Peyer's patch (tissue), 4 donors: ENCODE data around the gene RAB6A.

Source experiments
- POLR2A ChIP-seq, 2 donors: fragments of 450-650 bp; IDR thresholded peaks; one replicate each; pipeline ENCODE4 v1.5.1; 2017; ENCODE audit warnings: antibody characterized with exemption in 2 of 2, mild to moderate bottlenecking in 2 of 2, moderate library complexity in 2 of 2
- TF ChIP-seq, protein P1 (sequence below), 6 experiments: fragments of 450-650 bp in 4 of 6; fragments of 200-600 bp in 2 of 6; sonication (generic) in 1 of 6; IDR thresholded peaks; one replicate each; pipeline ENCODE4 v1.5.1; 2017 to 2019; ENCODE audit warnings: antibody characterized with exemption in 6 of 6, mild to moderate bottlenecking in 3 of 6, moderate library complexity in 1 of 6

DNA sequence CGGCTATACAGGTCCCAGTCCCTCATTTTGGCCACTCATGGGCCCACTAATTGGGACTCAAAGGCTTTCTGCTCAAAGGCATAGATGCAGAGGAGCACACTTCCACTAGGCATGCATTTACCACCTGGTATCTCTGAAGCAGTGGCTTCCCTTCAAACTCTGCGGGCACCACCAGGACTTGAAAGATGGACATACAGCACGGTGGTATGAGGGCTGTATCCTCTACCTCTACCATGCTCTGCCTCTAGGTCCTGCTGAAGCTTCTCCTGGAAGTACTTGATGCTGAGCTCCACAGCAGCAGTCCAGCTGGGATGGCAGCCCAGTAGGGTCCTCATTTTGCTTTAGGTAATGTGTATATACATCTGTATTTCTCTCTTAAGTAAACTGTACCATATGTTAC, 49.9 kb downstream of the RAB6A start:
- TF ChIP-seq, protein P1, sequence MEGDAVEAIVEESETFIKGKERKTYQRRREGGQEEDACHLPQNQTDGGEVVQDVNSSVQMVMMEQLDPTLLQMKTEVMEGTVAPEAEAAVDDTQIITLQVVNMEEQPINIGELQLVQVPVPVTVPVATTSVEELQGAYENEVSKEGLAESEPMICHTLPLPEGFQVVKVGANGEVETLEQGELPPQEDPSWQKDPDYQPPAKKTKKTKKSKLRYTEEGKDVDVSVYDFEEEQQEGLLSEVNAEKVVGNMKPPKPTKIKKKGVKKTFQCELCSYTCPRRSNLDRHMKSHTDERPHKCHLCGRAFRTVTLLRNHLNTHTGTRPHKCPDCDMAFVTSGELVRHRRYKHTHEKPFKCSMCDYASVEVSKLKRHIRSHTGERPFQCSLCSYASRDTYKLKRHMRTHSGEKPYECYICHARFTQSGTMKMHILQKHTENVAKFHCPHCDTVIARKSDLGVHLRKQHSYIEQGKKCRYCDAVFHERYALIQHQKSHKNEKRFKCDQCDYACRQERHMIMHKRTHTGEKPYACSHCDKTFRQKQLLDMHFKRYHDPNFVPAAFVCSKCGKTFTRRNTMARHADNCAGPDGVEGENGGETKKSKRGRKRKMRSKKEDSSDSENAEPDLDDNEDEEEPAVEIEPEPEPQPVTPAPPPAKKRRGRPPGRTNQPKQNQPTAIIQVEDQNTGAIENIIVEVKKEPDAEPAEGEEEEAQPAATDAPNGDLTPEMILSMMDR (IDR thresholded peaks at IDR 0.05): no peak
- no peak for TF ChIP-seq POLR2A (IDR thresholded peaks at IDR 0.05)
